HL-60 (cell line): ENCODE data around the gene TIMM23.

Source experiments
- CTCF ChIP-seq: IDR thresholded peaks from one replicate; pipeline ENCODE4 v1.5.1; 2011; ENCODE audit warnings: low read length, control low read depth, inconsistent platforms; ENCODE audit not compliant: insufficient read depth
- GABPA ChIP-seq: IDR thresholded peaks from 2 replicates; pipeline ENCODE4 v1.6.1; 2012; ENCODE audit warnings: low read depth
- POLR2AphosphoS5 ChIP-seq: IDR thresholded peaks from 2 replicates; pipeline ENCODE4 v1.6.1; 2012; ENCODE audit warnings: low read depth
- REST ChIP-seq: IDR thresholded peaks from 2 replicates; pipeline ENCODE4 v1.6.1; 2012; ENCODE audit warnings: low read depth; ENCODE audit not compliant: insufficient replicate concordance

- no peak for TF ChIP-seq CTCF
- TF ChIP-seq POLR2AphosphoS5: no peak
- TF ChIP-seq REST: no peak
- no peak for TF ChIP-seq GABPA
Measured at GRCh38 chr10:46024948-46025347, 52.7 kb downstream of the TIMM23 start.
